Upper lobe of right lung (tissue), 1 donor: ENCODE results near the gene PLXND1. TPM values are rescaled to one million over a fixed set of nuclear protein-coding genes. Genes with fewer than 3 reads are reported as not detected.

Experiments used
- ATAC-seq: fragments of 200-7000 bp; cut with Tn5 transposase; one replicate; pipeline ENCODE4 v1.9.1; 2020; ENCODE audit warnings: mild to moderate bottlenecking, moderate library complexity
- DNase-seq: peaks from one replicate; pipeline ENCODE4 v3.0.0-alpha.2; 2020
- H3K27ac ChIP-seq: fragments of 200-600 bp; one replicate; pipeline ENCODE4 v1.8.0; 2022
- H3K27me3 ChIP-seq: fragments of 200-600 bp; one replicate; pipeline ENCODE4 v1.8.0; 2022; ENCODE audit warnings: mild to moderate bottlenecking
- H3K36me3 ChIP-seq: fragments of 200-600 bp; one replicate; pipeline ENCODE4 v1.8.0; 2022
- H3K4me1 ChIP-seq: fragments of 200-600 bp; one replicate; pipeline ENCODE4 v1.8.0; 2022
- H3K4me3 ChIP-seq: fragments of 200-600 bp; one replicate; pipeline ENCODE4 v1.8.0; 2022; ENCODE audit warnings: mild to moderate bottlenecking
- H3K9me3 ChIP-seq: fragments of 200-600 bp; one replicate; pipeline ENCODE4 v1.8.0; 2022
- CTCF ChIP-seq: fragments of 200-600 bp; IDR thresholded peaks from one replicate; pipeline ENCODE4 v1.8.0; 2022; ENCODE audit warnings: antibody characterized with exemption
- intact Hi-C: fragments of 100-400 bp; cut with DNase I; formaldehyde crosslinking; loops from one replicate; pipeline ENCODE4 v1.11.0; 2022
- total RNA-seq: library from RNA; stranded (reverse); fragmentation: NEBNext Ultra II Directional; extraction: Animal tissue kit (Norgen Biotek cat#: 25700); gene quantifications from one replicate; pipeline ENCODE4 v1.2.1, GENCODE V29; 2021
- donor health status: DM: no; HTN: yes; CAD: no; lungs with severe emphysema.

Gene PLXND1
- total RNA-seq, 1 donor from 2014 or later = 284 TPM

GRCh38 chr3:129557548-129557894, 49.0 kb downstream of the PLXND1 start:
- ATAC-seq = no peak

DNA sequence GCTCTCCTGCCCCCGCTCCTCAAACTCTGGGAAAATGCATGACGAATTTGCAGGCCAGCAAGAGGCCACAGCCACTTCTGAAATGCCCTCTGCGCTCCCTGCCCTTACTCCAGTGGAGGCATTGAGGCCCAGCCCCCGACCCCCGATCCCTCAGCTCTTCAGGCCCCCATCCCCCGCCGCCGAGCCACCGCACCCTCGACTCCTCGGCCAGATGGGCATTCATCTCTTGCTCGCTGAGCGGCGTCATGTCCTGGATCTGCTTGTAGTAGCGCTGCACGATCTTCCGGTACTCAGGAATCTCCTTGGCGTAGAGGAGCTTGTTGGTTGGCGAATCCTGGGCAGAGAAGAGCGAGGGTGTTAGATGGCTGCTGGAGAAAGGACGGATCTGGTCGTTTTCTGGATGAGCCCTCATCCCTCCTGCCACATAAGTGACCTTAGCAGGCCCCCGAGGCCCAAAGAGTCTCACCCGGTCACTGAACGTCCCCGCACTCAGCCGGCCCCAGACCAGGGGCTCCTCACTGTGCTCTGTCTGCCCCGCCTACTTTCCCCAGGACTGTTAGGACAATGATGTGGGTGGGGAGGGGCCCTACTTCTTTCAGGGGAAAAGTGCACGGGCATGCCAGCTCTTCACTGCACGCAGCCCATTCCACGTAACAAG, 49.5 kb downstream of the PLXND1 start:
- H3K27me3 ChIP-seq = no peaks in the 10 kb centered on the region
- H3K36me3 ChIP-seq = peaks cover 68% of the 10 kb centered on the region
- peak overlapping the region; percentile 55 for H3K27ac ChIP-seq
- no peak overlapping the region for H3K4me3 ChIP-seq
- TF ChIP-seq CTCF = no peak
- H3K9me3 ChIP-seq = no peaks in the 10 kb centered on the region
- intact Hi-C loops = no loop called here
- peaks cover 72% of the 10 kb centered on the region for H3K4me1 ChIP-seq
- ATAC-seq (no peak), DNase-seq (no peak)

More at GRCh38 chr3:129557548-129557894, 49.0 kb downstream of the PLXND1 start:
- no peak for DNase-seq
- intact Hi-C loops = no loop called here
- Histone ChIP-seq H3K4me3 (no peak overlapping the region), H3K36me3 (peaks cover 73% of the 10 kb centered on the region), H3K4me1 (peaks cover 74% of the 10 kb centered on the region), H3K27me3 (no peaks in the 10 kb centered on the region), H3K27ac (peak overlapping the region; percentile 55), H3K9me3 (no peaks in the 10 kb centered on the region)
- TF ChIP-seq CTCF = no peak

DNA sequence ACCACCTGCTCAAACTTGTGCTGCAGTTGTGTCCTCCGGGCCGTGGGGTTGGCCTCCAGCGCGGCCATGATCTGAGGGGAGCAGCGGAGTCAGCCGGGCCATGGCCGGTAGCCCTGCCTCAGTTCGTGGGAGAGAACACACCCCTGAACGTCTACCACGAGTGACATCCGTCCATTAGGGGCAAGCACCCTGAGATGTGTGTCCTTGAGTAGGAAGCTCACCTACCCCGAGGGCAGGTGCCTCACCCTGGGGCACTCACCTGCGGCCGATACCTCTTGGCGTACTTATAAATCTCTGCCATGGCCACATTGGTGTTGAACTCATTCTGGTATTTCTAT, 50.1 kb downstream of the PLXND1 start:
- no peak for TF ChIP-seq CTCF
- Histone ChIP-seq H3K36me3 (peaks cover 62% of the 10 kb centered on the region), H3K4me1 (peaks cover 65% of the 10 kb centered on the region), H3K4me3 (no peak overlapping the region), H3K27ac (no peak overlapping the region), H3K9me3 (no peaks in the 10 kb centered on the region), H3K27me3 (no peaks in the 10 kb centered on the region)
- intact Hi-C loops = no loop called here
- ATAC-seq (no peak), DNase-seq (no peak)

DNA sequence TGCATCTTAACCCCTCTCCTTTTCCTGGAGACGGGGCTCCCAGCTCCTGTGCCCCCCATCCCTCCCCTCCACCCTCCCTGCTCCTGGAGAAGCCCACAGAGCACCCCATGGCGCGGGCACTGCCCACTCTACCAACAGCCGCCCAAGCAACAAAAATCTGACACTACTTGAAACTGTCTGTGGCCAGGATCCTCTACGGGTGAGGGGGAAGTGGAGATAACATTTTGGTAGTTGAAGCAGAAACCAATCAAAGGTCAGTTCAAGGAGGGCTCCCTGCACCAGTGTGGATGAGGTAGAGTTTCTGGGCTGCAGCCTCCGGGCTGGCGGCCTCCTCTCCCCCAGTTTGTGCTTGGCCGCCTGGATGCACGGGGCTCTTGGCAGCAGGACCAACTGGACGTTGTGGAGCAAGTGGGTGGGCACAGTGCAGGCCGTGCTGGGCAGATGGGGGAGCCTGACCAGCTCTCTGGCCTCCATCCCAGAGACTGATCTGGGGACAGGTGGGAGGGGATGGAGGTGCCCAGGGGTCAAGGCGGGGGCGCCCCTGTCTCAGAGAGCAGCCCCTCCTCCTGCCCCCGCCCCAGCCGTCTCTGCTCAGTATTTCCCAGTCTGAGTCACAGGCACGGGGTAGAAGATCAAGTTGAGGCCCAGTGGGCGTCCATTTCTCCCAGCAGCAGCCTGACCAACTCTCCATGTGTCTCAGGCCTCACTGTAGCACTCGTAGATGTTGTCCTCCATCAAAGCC, 50.7 kb downstream of the PLXND1 start:
- peaks cover 58% of the 10 kb centered on the region for H3K36me3 ChIP-seq
- intact Hi-C loops = no loop called here
- H3K4me3 ChIP-seq = no peak overlapping the region
- peaks cover 60% of the 10 kb centered on the region for H3K4me1 ChIP-seq
- no peaks in the 10 kb centered on the region for H3K27me3 ChIP-seq
- no peak overlapping the region for H3K27ac ChIP-seq
- no peaks in the 10 kb centered on the region for H3K9me3 ChIP-seq
- TF ChIP-seq CTCF = no peak
- ATAC-seq = no peak
- DNase-seq = no peak

DNA sequence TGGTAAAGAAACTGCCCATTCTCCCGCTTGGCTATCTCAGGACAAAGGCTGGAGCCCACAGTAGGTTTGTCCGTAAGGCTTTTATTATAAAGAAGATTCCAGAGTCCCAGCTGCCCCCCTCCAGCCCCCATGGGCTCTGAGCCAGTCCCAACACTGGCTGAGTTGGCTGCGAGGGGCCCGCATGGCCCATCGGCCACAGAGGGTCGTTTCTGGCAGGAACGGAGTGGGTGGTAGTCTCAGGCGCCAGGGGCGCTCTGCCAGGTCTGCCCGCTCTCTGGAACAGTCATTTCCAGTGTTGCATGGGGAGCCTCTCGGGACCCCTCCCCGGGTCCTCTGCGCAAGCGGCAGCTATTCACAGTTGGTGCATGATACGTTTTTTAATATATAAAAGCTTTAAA, 51.3 kb downstream of the PLXND1 start:
- no peak for DNase-seq
- no peaks in the 10 kb centered on the region for H3K27me3 ChIP-seq
- intact Hi-C loops = no loop called here
- no peak overlapping the region for H3K27ac ChIP-seq
- ATAC-seq = no peak
- no peak overlapping the region for H3K4me3 ChIP-seq
- peaks cover 54% of the 10 kb centered on the region for H3K4me1 ChIP-seq
- H3K9me3 ChIP-seq = no peaks in the 10 kb centered on the region
- peaks cover 52% of the 10 kb centered on the region for H3K36me3 ChIP-seq
- TF ChIP-seq CTCF = no peak
